GM12865 (cell line): ENCODE measurements around the gene IQGAP2.

Experiments used
- DNase-seq: peaks from one replicate; pipeline ENCODE4 v3.0.0; 2010; ENCODE audit warnings: low read depth
- H3K4me3 ChIP-seq: 2 replicates; pipeline ENCODE4 v1.5.1; 2011; ENCODE audit warnings: mild to moderate bottlenecking, low read depth, low read length, control low read depth
- CTCF ChIP-seq: IDR thresholded peaks from 2 replicates; pipeline ENCODE4 v1.5.1; 2011; ENCODE audit warnings: low read length, control low read depth, low read depth, inconsistent platforms; ENCODE audit not compliant: insufficient read depth; ENCODE audit errors: missing control alignments

The IQGAP2 gene

GRCh38 chr5:76695346-76695745, 292.3 kb downstream of the IQGAP2 start:
- DNase-seq, result no peak
- no peak overlapping the region for H3K4me3 ChIP-seq
- no peak for TF ChIP-seq CTCF

GRCh38 chr5:76696251-76696650, 293.2 kb downstream of the IQGAP2 start:
- no peak overlapping the region for H3K4me3 ChIP-seq
- no peak for TF ChIP-seq CTCF

GRCh38 chr5:76697670-76698069, 294.6 kb downstream of the IQGAP2 start:
- TF ChIP-seq CTCF, result no peak
- no peak overlapping the region for H3K4me3 ChIP-seq
- no peak for DNase-seq

More at GRCh38 chr5:76696251-76696650, 293.2 kb downstream of the IQGAP2 start:
- no peak for DNase-seq

- DNase-seq, result no peak
- no peak for TF ChIP-seq CTCF
- no peak overlapping the region for H3K4me3 ChIP-seq
These were observed 297.5 kb downstream of the IQGAP2 start for GRCh38 chr5:76700571-76700970.

GRCh38 chr5:76701298-76701697, 298.2 kb downstream of the IQGAP2 start:
- no peak overlapping the region for H3K4me3 ChIP-seq
- TF ChIP-seq CTCF, result no peak
- no peak for DNase-seq

GRCh38 chr5:76703707-76704106, 300.6 kb downstream of the IQGAP2 start:
- no peak for TF ChIP-seq CTCF
- no peak overlapping the region for H3K4me3 ChIP-seq
- DNase-seq, result no peak

GRCh38 chr5:76704131-76704663, 301.1 kb downstream of the IQGAP2 start:
- TF ChIP-seq CTCF, result no peak
- no peak for DNase-seq
- no peak overlapping the region for H3K4me3 ChIP-seq
